ENCODE results near the gene CTNNA1. TPM values are rescaled to one million over a fixed set of nuclear protein-coding genes. Genes with fewer than 3 reads are reported as not detected.

CTNNA1 gene
- total RNA-seq, 1 experiment from 2014 or later = 1.9 TPM

DNA sequence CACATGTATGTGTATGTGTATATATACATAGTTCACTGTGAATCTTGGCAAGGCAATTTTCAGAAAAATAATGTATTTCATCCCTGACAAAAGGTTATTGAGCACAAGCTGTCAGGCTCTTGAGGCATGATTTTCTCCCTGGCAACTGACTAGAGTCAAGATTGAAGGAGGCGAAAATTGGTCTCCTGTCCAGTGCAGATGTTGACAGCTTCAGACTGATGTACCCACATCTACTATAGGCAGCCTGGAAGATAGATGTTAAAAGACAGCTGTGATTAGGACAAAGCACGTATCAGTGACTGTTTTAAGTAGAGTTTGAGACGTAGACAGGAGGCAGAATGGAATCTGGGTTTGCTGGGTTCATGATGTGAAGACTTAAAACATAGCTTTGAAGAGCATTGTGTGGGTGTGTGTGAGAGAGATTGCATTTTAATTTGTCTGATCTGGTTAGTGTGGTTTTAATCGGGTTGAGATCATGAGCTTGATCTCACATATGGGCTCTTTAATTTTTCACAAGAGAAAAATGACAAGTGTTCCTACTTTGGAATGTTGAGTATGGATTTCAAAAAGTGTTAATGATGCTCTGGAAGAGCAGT lies 39.1 kb downstream of the CTNNA1 start:
- H3K27ac ChIP-seq (ENCODE audit: low read length) = no peak overlapping the region
- H3K4me2 ChIP-seq (ENCODE audit: low read length) = no peak overlapping the region
- no peak overlapping the region for H2AFZ ChIP-seq (ENCODE audit: low read length)
- no peaks in the 10 kb centered on the region for H3K79me2 ChIP-seq (ENCODE audit: low read length)
- DNase-seq = no peak
- no TSS peak for BruUV-seq (replicated peaks)
- H3K4me1 ChIP-seq (ENCODE audit: insufficient read depth, low read length) = no peaks in the 10 kb centered on the region
- ChIA-PET POLR2A (ENCODE audit: unreplicated experiment) (no interaction called here), CTCF (no interaction called here)
- intact Hi-C loops (cut with micrococcal nuclease) = no loop called here
- H3K36me3 ChIP-seq (ENCODE audit: low read depth, low read length) = no peaks in the 10 kb centered on the region; the same call in 1 of the 2 replicates
- H3K27me3 ChIP-seq (ENCODE audit: low read length) = no peaks in the 10 kb centered on the region
- ATAC-seq = no peak
- H4K20me1 ChIP-seq (ENCODE audit: low read length) = no peaks in the 10 kb centered on the region
- TF ChIP-seq CTCF (conservative IDR thresholded peaks at IDR 0.05; ENCODE audit: low read depth, low read length) = no peak
- no peak for TF ChIP-seq EZH2phosphoT487 (IDR thresholded peaks at IDR 0.05; ENCODE audit: borderline replicate concordance, low read length)
- H3K4me3 ChIP-seq (ENCODE audit: low read length) = no peak overlapping the region
- H3K9me3 ChIP-seq (ENCODE audit: low read length) = no peaks in the 10 kb centered on the region
- no peaks in the 10 kb centered on the region for H3F3A ChIP-seq (ENCODE audit: low read length, unreplicated experiment)
- H3K9ac ChIP-seq (ENCODE audit: low read length) = no peak overlapping the region
- no peaks in the 10 kb centered on the region for H3K9me2 ChIP-seq (replicated peaks; ENCODE audit: low read length)

GRCh38 chr5:138793575-138793974 lies 40.4 kb downstream of the CTNNA1 start:
- intact Hi-C loops (cut with micrococcal nuclease) = no loop called here
- H3K79me2 ChIP-seq (ENCODE audit: low read length) = no peaks in the 10 kb centered on the region
- POLR2A ChIA-PET (ENCODE audit: unreplicated experiment) = no interaction called here
- no peaks in the 10 kb centered on the region for H3K27me3 ChIP-seq (ENCODE audit: low read length)
- DNase-seq (no peak), ATAC-seq (no peak)
- no peaks in the 10 kb centered on the region for H3K4me1 ChIP-seq (ENCODE audit: insufficient read depth, low read length)
- H3K9me2 ChIP-seq (replicated peaks; ENCODE audit: low read length) = no peaks in the 10 kb centered on the region
- no peak overlapping the region for H3K27ac ChIP-seq (ENCODE audit: low read length)
- no peaks in the 10 kb centered on the region for H4K20me1 ChIP-seq (ENCODE audit: low read length)
- no TSS peak for BruUV-seq (replicated peaks)
- no peak overlapping the region for H3K4me3 ChIP-seq (ENCODE audit: low read length)
- TF ChIP-seq EZH2 (IDR thresholded peaks at IDR 0.05; ENCODE audit: low read length, unreplicated experiment) (no peak), CTCF (conservative IDR thresholded peaks at IDR 0.05; ENCODE audit: low read depth, low read length) (no peak), EZH2phosphoT487 (IDR thresholded peaks at IDR 0.05; ENCODE audit: borderline replicate concordance, low read length) (no peak)
- no peak overlapping the region for H2AFZ ChIP-seq (ENCODE audit: low read length)
- no peaks in the 10 kb centered on the region for H3F3A ChIP-seq (ENCODE audit: low read length, unreplicated experiment)
- H3K4me2 ChIP-seq (ENCODE audit: low read length) = no peak overlapping the region
- no peaks in the 10 kb centered on the region; the same call in 1 of the 2 replicates for H3K36me3 ChIP-seq (ENCODE audit: low read depth, low read length)
- CTCF ChIA-PET = no interaction called here
- H3K9ac ChIP-seq (ENCODE audit: low read length) = no peak overlapping the region
- no peaks in the 10 kb centered on the region for H3K9me3 ChIP-seq (ENCODE audit: low read length)

DNA sequence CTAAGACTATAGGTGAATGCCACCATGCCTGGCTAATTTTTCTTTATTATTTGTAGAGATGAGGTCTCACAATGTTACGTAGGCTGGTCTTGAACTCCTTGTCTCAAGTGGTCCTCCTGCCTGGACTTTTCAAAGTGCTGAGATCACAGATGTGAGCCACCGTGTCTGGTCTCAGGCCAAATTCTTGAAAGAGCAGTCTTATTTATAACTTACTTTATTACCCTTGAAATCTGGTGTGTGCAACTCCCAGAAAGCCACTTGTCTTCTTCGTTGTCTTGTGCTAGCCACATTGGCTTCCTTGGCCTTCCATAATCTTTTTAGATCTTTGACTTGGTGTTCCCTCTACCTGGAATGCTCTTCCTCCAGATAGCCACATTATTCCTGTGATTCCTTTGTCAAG lies 50.1 kb downstream of the CTNNA1 start:
- CTCF ChIA-PET = no interaction called here
- TF ChIP-seq EZH2 (IDR thresholded peaks at IDR 0.05; ENCODE audit: low read length, unreplicated experiment) (no peak), CTCF (conservative IDR thresholded peaks at IDR 0.05; ENCODE audit: low read depth, low read length) (no peak), EZH2phosphoT487 (IDR thresholded peaks at IDR 0.05; ENCODE audit: borderline replicate concordance, low read length) (no peak)
- intact Hi-C loops (cut with micrococcal nuclease) = no loop called here

More for the DNA sequence above, 50.1 kb downstream of the CTNNA1 start:
- H2AFZ ChIP-seq (ENCODE audit: low read length) = no peak overlapping the region
- H4K20me1 ChIP-seq (ENCODE audit: low read length) = no peaks in the 10 kb centered on the region
- no peak for ATAC-seq
- H3K36me3 ChIP-seq (ENCODE audit: low read depth, low read length) = no peaks in the 10 kb centered on the region
- H3K4me2 ChIP-seq (ENCODE audit: low read length) = no peak overlapping the region
- H3K9me3 ChIP-seq (ENCODE audit: low read length) = no peaks in the 10 kb centered on the region
- BruUV-seq (replicated peaks) = no TSS peak
- H3K9me2 ChIP-seq (replicated peaks; ENCODE audit: low read length) = no peaks in the 10 kb centered on the region
- H3K9ac ChIP-seq (ENCODE audit: low read length) = no peak overlapping the region
- H3K27me3 ChIP-seq (ENCODE audit: low read length) = no peaks in the 10 kb centered on the region
- H3K4me1 ChIP-seq (ENCODE audit: insufficient read depth, low read length) = no peaks in the 10 kb centered on the region
- H3K27ac ChIP-seq (ENCODE audit: low read length) = no peak overlapping the region
- H3F3A ChIP-seq (ENCODE audit: low read length, unreplicated experiment) = no peaks in the 10 kb centered on the region
- H3K4me3 ChIP-seq (ENCODE audit: low read length) = no peak overlapping the region
- DNase-seq = no peak
- POLR2A ChIA-PET (ENCODE audit: unreplicated experiment) = no interaction called here
- no peaks in the 10 kb centered on the region for H3K79me2 ChIP-seq (ENCODE audit: low read length)

Data from PC-3 (cell line).